GM18508 (cell line): ENCODE results near the gene RAB11FIP2.

ENCODE experiments used
- ATAC-seq: cut with Tn5 transposase; IDR thresholded peaks from one replicate; pipeline ENCODE4 v1.9.1; 2021; ENCODE audit warnings: moderate number of reproducible peaks; ENCODE audit not compliant: insufficient read depth, unreplicated experiment

The RAB11FIP2 gene

DNA sequence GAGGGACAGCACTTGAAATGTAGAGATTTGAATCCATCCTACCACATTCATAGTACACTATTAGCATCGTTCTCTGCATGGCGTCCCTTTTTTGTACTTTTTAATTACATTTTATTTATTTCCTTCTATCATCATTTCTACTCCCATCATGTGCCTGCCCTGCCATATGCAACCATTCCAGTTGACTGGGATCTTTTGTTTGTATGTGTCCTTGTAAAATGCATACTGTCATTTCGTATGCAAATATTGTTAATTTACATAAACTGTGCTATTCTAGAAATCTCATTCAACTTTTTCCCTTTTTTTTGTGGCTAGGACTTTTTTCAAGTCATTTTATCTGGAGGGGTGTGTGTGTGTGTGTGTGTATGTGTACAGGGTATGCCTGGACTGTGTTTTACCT is 57.9 kb downstream of the RAB11FIP2 start:
- ATAC-seq = no peak

DNA sequence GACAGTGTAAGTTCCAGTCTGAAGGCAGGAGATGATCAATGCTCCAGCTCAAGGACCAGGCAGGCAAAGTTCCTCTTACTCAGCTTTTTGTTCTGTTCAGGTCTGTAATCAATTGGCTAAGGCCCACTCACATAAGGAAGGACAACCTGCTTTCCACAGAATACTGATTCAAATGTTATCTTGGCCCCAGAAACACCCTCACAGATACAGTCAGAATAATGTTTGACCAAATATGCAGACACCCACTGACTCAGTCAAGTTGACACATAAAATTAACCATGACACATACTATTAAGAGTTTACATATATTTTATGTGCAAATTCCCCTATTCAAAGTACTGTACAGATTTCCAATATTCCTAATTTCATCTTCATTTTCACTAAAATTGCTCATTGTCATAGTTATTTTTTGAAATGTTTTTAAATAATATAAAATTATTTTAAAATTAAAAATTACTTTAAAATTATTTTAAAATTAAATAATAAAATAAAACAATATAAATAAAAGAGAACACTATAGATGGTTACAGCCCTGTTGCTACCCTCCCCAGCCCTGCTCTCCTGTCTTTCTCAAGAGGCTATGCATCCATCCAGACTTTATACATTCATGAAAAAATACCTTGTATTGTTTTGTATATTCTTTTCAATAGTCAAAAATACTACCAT is 59.4 kb downstream of the RAB11FIP2 start:
- no peak for ATAC-seq

DNA sequence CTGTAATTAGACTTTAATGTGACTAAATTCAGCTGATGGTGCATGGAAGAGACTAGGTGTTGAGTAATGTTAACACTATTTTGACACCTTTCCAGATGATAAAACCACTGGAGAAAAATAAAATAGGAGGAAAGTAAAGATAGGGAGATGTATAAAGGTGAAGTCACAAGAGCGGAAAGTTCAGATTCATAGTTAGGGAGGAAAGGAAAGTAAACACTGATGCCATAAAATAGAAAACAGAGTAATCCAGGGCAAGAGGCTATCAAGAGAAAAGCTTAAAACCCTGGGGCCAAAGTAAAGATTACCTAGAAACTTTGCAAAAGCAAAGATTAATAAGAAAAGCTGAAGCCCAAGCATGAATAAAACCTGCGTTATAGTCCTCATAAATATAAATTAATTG is 62.8 kb downstream of the RAB11FIP2 start:
- ATAC-seq = no peak

DNA sequence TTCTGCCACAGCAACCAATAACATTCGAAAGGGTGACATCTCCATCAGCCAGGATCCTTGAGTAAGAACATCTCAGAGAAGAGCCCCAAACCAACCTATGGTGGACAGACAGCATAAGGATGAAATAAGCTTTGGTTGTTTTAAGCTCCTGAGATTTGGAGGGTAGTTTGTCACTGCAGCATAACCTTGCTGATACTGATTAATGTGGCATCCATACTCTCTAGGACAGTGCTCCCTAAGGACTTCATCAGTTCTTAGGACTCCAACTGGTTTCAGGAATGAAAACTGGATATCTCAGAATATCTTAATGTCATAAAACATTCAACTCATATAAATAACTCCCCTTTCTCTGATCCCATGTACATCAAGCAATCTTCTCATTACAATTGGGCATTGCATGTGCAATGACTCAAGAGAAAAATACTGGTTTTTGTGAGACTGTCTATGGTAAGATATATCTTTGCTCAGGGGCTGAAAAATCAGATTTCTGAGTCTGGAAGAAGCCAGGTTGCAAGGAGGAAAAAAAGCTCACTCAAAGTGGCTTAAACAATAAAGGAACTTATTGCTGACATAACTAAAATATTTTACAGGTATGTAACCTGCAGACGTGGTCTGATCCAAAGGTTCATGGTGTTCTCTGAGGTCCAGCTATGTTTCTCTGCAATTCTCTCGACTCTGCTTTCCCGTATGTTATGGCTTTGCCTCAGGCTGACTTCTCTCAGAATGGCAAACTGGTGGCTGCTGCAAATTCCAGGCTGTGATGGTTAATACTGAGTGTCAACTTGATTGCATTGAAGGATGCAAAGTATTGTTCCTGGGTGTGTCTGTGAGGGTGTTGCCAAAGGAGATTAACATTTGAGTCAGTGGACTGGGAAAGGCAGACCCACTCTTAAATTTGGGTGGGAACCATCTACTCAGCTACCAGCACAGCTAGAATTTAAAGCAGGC is 65.7 kb downstream of the RAB11FIP2 start:
- ATAC-seq = no peak

DNA sequence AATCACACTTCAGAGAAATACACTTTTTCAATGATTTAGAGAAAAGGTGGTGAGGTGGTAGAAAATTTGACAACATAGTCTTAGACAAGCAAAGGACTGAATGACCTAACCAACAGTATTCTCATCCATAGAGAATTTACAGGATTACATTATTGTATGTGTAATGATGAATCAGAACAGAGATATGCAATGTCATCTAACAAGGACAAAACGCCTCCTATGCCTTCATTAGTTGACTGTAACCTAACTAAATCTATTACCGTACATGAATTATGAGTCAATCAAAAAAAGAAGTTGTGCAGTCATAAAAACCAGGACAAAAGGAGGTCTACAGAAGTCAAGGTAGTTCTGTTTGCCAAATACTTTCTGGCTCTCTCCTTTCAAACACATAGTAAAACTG is 66.5 kb downstream of the RAB11FIP2 start:
- no peak for ATAC-seq

DNA sequence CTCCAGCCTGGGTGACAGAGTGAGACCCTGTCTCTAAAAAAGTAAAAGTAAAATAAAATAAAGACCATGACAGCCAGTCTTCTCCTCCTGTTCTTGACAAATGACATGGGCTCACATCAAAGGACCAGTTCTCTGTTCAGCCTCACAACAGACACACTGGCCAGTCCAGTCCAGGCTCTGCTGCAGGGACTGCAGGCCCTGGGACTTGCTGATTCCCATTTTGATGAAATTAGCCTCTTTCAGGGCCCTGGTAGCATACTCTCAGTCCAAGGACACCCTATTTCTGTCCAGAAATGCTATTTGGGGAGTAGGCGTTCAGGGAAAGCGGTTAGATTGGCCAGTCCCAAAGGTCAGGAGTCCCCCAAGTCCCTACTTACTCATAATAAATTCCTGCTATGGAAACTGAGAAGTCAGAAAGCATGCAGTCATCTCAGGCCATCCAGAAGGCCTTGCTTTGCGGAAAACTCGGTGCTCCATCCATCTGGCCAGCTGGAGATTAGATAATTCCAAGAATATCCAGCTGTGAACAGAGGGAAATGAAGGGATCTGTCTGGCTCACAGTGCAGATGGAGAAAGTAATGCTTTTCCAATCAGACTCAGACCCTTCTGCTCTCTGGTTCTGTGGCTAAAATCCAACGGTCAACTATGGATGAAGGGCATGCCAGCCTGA is 74.4 kb downstream of the RAB11FIP2 start:
- no peak for ATAC-seq

DNA sequence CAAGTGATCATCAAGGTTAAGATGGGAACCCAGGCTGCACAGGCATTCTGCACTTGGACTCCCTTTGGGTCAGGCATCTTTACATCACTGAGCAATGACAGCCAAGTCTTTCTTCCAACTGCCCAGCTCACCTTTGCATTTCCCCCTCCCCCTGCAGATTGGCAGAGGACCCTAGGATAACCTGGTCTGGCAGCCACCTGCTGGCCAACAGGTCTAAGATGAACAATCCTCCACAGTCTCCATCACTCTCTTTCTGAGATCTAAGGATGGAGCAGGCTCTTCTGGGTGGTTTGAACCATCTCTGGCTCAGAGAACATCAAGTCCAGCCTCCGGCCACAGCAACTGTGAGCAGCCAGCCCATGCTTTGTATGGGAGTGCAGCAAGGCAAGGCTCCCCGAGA is 75.8 kb downstream of the RAB11FIP2 start:
- no peak for ATAC-seq

DNA sequence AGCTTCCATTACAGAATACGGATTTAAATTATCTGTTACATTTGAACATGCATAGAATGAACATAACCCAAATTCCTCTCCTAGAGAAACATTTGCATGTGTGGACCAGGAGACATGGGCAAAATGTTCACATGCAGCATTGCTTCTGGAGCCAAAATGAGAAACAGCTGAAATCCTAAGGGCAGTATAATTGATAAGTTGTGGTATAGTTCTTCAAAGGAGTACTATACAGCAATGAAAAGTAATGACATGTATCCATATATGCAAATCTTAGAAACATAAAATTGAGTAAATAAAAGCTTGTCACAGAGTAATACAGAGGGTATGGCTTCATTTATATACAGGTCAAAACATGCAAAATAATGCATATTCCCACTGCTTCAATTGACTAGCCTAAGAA is 77.1 kb downstream of the RAB11FIP2 start:
- no peak for ATAC-seq

DNA sequence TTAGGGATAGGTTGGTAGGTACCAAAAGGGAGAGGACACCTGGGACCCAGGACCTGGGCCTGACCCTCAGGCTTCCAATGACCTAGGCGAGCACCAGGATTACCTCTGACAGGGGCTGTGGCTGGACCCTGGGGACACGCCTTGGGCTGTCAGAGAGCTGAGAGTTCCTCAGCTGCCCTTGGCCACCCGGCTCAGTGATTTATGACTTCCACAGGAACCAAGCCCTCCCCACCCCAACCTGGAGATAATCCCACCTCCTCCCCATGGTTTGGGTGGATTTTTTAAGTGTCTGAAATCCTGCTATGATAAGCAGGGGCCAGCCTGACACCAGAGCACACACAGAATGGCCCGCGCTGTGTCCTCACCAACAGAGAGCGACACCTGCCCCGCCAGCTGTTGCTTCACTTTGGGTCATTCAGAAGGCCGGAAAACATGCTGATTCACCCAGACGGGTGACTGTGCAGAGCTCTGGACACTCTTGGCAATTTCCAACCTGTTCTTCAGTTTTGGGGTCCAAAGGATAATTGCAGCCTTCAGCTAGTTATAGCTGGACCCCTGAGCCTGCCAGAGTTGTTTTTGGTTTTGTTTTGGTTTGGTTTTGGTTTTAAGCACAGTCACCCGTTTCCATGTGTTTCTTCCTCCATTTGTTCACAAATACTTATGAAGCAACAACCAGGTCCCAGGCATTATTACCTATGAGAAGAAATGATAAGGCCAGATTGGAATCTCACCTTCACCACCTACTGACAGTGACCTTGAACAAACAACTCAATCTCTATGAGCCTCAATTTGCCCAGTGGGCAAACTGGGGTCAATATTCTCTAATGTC is 78.2 kb downstream of the RAB11FIP2 start:
- no peak for ATAC-seq

DNA sequence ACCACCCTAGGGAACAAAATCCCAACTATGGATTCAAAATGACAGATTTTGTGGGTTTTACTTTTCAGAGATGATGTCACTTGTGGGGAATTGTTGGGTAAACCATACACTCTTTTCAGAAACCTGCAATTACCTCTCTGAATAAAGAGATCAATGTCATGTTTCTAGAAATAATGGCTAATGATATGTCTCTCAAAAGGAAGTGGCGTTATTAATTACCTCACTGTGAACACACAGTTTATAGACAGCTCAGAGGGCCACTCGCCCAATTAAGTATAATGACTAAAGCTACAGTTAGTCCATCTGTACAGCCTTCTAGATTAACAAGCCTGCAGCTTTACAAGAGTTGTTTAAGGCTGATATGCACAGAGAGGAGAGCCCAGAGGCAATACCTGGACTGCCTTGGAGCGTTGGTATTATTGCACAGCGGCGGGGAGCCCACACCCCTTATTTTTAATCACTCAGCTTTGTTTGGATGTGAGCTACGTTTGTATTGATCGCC is 79.5 kb downstream of the RAB11FIP2 start:
- ATAC-seq = no peak

DNA sequence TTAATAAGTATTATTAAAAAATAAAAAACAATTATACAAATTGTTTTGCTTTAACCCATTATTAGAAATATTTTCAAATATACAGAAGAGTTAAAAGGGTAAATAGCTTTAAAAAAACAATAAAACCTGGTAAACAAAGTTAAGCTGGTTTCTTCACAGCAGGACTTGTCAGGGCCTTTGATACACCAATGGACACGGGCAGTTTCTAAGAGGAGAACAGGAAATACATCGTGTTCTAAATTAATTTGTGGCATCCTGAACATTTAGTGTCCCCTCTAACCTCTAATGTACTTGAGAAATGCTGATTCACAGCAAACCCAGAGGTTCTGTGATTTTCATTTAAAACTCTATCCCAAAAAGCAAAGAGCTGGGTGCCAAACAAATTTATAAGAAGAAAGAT is 80.8 kb downstream of the RAB11FIP2 start:
- ATAC-seq = no peak

DNA sequence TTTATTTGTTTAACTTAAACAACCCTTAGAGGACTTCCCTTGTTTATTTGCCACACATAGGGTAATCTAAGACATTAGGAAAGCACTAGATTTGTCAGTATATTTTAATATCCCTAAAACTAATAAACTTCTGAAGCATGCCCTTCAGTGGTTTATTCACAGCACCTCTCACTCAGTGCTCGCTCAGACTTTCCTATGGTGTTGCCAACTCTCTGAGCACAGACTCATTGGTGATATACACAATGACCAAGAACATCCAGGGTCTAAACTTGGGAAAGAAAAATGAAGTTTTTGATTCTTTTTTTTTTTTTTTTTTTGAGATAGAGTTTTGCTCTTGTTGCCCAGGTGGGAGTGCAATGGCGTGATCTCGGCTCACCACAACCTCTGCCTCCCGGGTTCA is 82.2 kb downstream of the RAB11FIP2 start:
- ATAC-seq = no peak

DNA sequence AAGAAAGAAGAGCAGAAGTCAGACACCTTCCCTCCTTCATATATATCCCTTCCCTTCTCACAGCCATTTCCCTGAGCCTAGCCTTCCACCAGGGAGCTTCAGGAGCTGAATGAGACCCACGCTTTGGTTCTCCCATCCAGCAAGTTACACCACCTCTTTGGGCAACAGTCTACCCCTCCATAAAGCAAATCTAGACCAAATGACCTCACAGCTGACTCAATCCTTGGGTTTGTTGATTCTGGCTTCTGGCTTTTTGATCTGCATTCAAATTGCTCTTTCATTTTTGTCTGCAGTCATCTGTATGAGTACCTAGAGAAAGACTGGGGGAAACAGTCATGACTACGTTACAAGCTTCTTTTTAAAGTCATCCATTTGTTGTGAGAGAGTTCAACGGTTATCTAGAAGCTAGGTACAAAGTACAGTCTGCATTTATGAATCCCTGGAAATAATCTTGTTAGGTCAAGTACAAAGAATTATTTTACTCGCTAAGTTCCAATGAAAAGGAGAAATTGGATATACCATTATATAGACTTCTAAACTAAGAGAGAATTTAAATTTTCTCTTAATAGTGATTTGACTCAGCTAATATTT is 86.3 kb downstream of the RAB11FIP2 start:
- no peak for ATAC-seq

DNA sequence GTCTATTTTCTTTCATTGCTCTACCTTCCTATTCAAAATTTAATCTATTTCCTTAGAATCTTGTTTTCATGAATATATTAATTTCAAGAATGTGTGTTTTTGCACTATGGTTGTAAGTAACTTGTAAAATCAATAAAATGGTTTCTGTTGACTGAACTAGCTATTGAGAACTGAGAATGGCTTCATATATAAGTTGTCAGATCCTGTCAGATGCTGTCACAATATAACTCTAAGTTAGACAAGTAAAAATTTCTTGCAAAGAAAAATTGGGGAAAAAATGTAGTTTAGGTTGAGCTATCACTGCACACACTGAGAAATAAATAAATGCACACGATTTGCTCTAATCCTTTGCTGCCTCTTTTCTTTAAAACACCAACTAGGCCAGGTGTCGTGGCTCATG is 89.8 kb downstream of the RAB11FIP2 start:
- no peak for ATAC-seq

DNA sequence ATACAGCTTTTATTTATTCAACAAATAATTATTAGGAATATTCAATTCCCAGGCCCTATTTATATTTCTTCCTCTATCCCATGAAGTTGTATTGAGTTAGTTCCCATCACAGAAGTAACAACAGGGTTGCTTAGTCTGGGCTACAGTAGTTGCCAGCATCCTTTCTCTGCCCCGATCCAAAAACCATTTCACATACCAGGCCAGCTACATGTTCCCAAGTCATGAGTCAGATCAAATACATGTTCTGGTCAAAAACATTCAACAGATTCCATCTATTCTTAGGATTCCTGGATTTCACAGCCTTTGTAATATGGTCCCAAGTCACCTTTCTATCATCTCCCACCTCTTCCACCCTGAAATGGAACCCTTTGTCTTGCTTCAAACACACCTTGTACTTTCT is 91.6 kb downstream of the RAB11FIP2 start:
- ATAC-seq = no peak
